Ishikawa (cell line): ENCODE data around the gene ATAD2B.

Experiments used
- CREB1 ChIP-seq: IDR thresholded peaks from 2 replicates; pipeline ENCODE4 v1.6.1; 2012; ENCODE audit warnings: low read depth
- EGR1 ChIP-seq: IDR thresholded peaks from 2 replicates; pipeline ENCODE4 v1.6.1; 2012
- EP300 ChIP-seq: IDR thresholded peaks from 2 replicates; pipeline ENCODE4 v1.6.1; 2012; ENCODE audit warnings: borderline replicate concordance
- MAX ChIP-seq: IDR thresholded peaks from 2 replicates; pipeline ENCODE4 v1.6.1; 2012
- TAF1 ChIP-seq: IDR thresholded peaks from 2 replicates; pipeline ENCODE4 v1.6.1; 2012; ENCODE audit warnings: low read depth, mild to moderate bottlenecking
- TCF12 ChIP-seq: IDR thresholded peaks from 2 replicates; pipeline ENCODE4 v1.6.1; 2012; ENCODE audit warnings: low read depth
- YY1 ChIP-seq: IDR thresholded peaks from 2 replicates; pipeline ENCODE4 v1.6.1; 2012; ENCODE audit warnings: low read depth
- ZBTB7A ChIP-seq: IDR thresholded peaks from 2 replicates; pipeline ENCODE4 v1.6.1; 2012; ENCODE audit warnings: low read depth

DNA sequence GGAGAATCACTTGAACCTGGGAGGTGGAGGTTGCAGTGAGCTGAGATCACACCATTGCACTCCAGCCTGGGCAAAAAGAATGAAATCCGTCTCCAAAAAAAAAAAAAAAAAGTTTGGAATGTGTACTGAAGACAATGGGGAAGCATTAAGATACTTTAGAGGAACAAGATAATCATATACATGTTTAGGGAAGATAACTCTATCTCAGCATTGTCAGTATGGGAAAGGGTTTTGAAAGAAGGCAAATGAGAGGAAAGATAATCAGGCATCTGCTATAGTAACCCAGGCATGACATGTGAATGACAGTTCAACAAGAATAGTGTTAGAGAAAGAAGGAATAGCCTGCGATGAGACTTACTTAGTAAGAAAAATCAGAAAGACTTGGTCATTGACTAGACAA, 112.0 kb downstream of the ATAD2B start:
- TF ChIP-seq MAX (no peak), CREB1 (no peak), TAF1 (no peak), EP300 (no peak), EGR1 (no peak), YY1 (no peak), ZBTB7A (no peak), TCF12 (no peak)
